ENCODE results near the gene SAE1. TPM values are rescaled to one million over a fixed set of nuclear protein-coding genes. Genes with fewer than 3 reads are reported as not detected.

Gene SAE1
- total and polyA plus RNA-seq, 10 of the 15 experiments (the other 5 are each of a cell fraction or from before 2014, with no cell fraction given) = 62.0 to 246 (median 148) TPM

DNA sequence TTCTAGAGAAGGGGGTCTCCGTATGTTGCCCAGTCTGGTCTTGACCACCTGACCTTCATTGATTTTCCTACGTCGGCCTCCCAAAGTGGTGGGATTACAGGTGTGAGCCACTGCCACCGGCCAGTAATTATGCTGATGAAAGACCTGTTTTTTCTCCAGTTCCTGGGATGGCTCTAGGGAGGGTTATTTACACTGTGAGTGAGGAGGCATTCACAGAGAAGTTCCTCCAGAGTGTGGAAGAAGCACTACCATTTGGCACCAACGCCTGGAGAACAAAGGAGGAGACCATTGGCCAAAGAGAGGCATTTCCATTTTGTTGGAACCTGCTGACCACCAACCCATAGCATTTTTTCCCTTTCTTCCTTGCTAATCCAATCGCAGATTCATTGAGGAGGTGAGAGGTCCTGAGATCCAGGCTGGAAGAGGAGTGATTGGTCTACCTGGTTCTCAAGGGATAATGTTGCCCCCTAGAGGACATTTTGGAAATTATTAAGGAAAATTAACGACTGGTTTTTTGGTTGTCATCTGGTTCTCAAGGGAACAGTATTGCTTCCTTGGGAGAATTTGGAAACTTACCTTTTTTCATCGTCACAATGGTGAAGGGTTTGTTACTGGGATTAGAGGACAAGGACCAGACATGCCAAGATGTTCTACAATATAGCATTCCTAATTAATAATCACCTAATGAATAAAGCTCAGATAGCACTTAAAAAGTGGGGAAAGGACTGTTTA, 5.5 kb upstream of the SAE1 start:
- Histone ChIP-seq H3K36me3 (ENCODE audit: control insufficient read depth in 2 of 2, insufficient read depth in 2 of 2, low read length in 1 of 2) (no peaks in the 10 kb centered on the region), H3K79me2 (ENCODE audit: control insufficient read depth, insufficient read depth, low read length) (no peaks in the 10 kb centered on the region), H3K27ac (ENCODE audit: control insufficient read depth, insufficient read depth) (no peak overlapping the region), H3K4me2 (ENCODE audit: control insufficient read depth, insufficient read depth) (no peak overlapping the region), H3K27me3 (replicated peaks in 1 of 2; ENCODE audit: control insufficient read depth in 2 of 2, insufficient read depth in 2 of 2, low read length in 1 of 2) (no peaks in the 10 kb centered on the region), H3K9ac (ENCODE audit: control insufficient read depth, insufficient read depth, low read length) (no peak overlapping the region), H3K9me3 (replicated peaks; ENCODE audit: control insufficient read depth, insufficient read depth, low read length) (peaks cover under 1% of the 10 kb centered on the region; the same call in 1 of the 3 replicates), H4K20me1 (ENCODE audit: control insufficient read depth, insufficient read depth) (no peaks in the 10 kb centered on the region), H3K4me1 (ENCODE audit: control insufficient read depth, insufficient read depth, low read length) (no peaks in the 10 kb centered on the region; the same call in 1 of the 2 replicates), H2AFZ (ENCODE audit: control insufficient read depth, low read depth, low read length) (no peak overlapping the region), H3K4me3 (no peak overlapping the region)
- in situ Hi-C loops (cut with MboI) = loop anchor here (5.0 kb wide), 1 partner anchor 48 kb away; no protein-coding TSS in a partner anchor
- ChIA-PET RAD21 (ENCODE audit: unreplicated experiment) (interaction anchor here (0.7 to 4.3 kb wide), 8 partner anchors 12 to 119 kb away, joined by 3 to 39 read pairs (median 10); partner anchors contain the start of gene ZC3H4), CTCF (interaction anchor here (0.6 to 5.2 kb wide), 34 partner anchors 9 to 269 kb away, joined by 3 to 77 read pairs (median 4); partner anchors contain the start of gene ZC3H4), POLR2A (interaction anchor here (1.3 kb wide), 1 partner anchor 12 kb away, joined by 3 read pairs; the partner anchor contains the start of gene ZC3H4), SMC1A (ENCODE audit: uncharacterized antibody, unreplicated experiment) (interaction anchor here (0.6 to 1.9 kb wide), 12 partner anchors 9 to 269 kb away, joined by 3 to 17 read pairs (median 6); partner anchors contain the start of gene ZC3H4)
- no TSS peak for BruUV-seq (replicated peaks)
- FAIRE-seq (peak; percentile 98), DNase-seq (ENCODE audit: low read depth, low spot score) (no peak), ATAC-seq (peak; percentile 76)
- TF ChIP-seq FOS (IDR thresholded peaks at IDR 0.05; ENCODE audit: borderline replicate concordance, extremely low read depth, insufficient read length) (no peak), SKIL (IDR thresholded peaks at IDR 0.05; ENCODE audit: low read depth, poor library complexity, severe bottlenecking) (peak; percentile 20), PBX3 (IDR thresholded peaks at IDR 0.05; ENCODE audit: insufficient replicate concordance, low read depth, low read length) (no peak), RAD21 (IDR thresholded peaks at IDR 0.05; ENCODE audit: insufficient read depth, low read depth, low read length) (peak; percentile 89), PAX8 (IDR thresholded peaks at IDR 0.05) (no peak), SMC3 (IDR thresholded peaks at IDR 0.05; ENCODE audit: borderline replicate concordance, low read length) (peak; percentile 86), SMARCA5 (IDR thresholded peaks at IDR 0.05) (no peak), IKZF2 (IDR thresholded peaks at IDR 0.05) (peak; percentile 26 to 31; a peak in 1 of 4 replicates), NFYA (IDR thresholded peaks at IDR 0.05; ENCODE audit: borderline replicate concordance, low read depth, low read length) (no peak), NFYB (IDR thresholded peaks at IDR 0.05; ENCODE audit: insufficient read depth, low read depth, low read length) (peak; percentile 50; the same call in 1 of the 2 replicates)
- TF ChIP-seq, protein P1, sequence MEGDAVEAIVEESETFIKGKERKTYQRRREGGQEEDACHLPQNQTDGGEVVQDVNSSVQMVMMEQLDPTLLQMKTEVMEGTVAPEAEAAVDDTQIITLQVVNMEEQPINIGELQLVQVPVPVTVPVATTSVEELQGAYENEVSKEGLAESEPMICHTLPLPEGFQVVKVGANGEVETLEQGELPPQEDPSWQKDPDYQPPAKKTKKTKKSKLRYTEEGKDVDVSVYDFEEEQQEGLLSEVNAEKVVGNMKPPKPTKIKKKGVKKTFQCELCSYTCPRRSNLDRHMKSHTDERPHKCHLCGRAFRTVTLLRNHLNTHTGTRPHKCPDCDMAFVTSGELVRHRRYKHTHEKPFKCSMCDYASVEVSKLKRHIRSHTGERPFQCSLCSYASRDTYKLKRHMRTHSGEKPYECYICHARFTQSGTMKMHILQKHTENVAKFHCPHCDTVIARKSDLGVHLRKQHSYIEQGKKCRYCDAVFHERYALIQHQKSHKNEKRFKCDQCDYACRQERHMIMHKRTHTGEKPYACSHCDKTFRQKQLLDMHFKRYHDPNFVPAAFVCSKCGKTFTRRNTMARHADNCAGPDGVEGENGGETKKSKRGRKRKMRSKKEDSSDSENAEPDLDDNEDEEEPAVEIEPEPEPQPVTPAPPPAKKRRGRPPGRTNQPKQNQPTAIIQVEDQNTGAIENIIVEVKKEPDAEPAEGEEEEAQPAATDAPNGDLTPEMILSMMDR (IDR thresholded peaks at IDR 0.05 in 2 of 3, conservative IDR thresholded peaks at IDR 0.05 in 1 of 3; ENCODE audit: control insufficient read depth in 2 of 3, extremely low read depth in 1 of 3, insufficient read depth in 1 of 3, low read depth in 3 of 3, low read length in 3 of 3) = peak; percentile 59 to 81 (median 65)
- intact Hi-C loops (cut with micrococcal nuclease; ENCODE audit: unreplicated experiment) = loop anchor here (1.0 to 2.0 kb wide), 3 partner anchors 46 to 112 kb away; no protein-coding TSS in a partner anchor
- 28% methylated on average over 8 of the region's 8 CpGs for WGBS (ENCODE audit: insufficient coverage, insufficient replicate concordance, low lambda C conversion rate, missing lambda C conversion rate)

Data from GM12878 (cell line).